Measurements from ENCODE around the gene KMO. TPM values are rescaled to one million over a fixed set of nuclear protein-coding genes. Genes with fewer than 3 reads are reported as not detected.
A peak's percentile ranks its signal among the peaks of the same experiment; 100 is the strongest.

KMO gene
- total RNA-seq, 1 experiment from 2014 or later = 0.29 TPM

- no peaks in the 10 kb centered on the region for H3F3A ChIP-seq (ENCODE audit: low read length, unreplicated experiment)
- no peak overlapping the region for H3K4me3 ChIP-seq (ENCODE audit: low read length)
- intact Hi-C loops (cut with micrococcal nuclease) = no loop called here
- ChIA-PET CTCF (no interaction called here), POLR2A (ENCODE audit: unreplicated experiment) (no interaction called here)
- H3K36me3 ChIP-seq (ENCODE audit: low read depth, low read length) = no peaks in the 10 kb centered on the region
- BruUV-seq (replicated peaks) = no TSS peak
- H3K27ac ChIP-seq (ENCODE audit: low read length) = no peak overlapping the region
- ATAC-seq (no peak), DNase-seq (no peak)
- H3K9me2 ChIP-seq (replicated peaks; ENCODE audit: low read length) = no peaks in the 10 kb centered on the region
- TF ChIP-seq CTCF (conservative IDR thresholded peaks at IDR 0.05; ENCODE audit: low read depth, low read length) (no peak), EZH2phosphoT487 (IDR thresholded peaks at IDR 0.05; ENCODE audit: borderline replicate concordance, low read length) (no peak), EZH2 (IDR thresholded peaks at IDR 0.05; ENCODE audit: low read length, unreplicated experiment) (no peak)
- no peak overlapping the region for H2AFZ ChIP-seq (ENCODE audit: low read length)
- no peaks in the 10 kb centered on the region for H3K79me2 ChIP-seq (ENCODE audit: low read length)
- H4K20me1 ChIP-seq (ENCODE audit: low read length) = no peaks in the 10 kb centered on the region
- H3K4me2 ChIP-seq (ENCODE audit: low read length) = no peak overlapping the region
- peaks cover 27% of the 10 kb centered on the region for H3K4me1 ChIP-seq (ENCODE audit: insufficient read depth, low read length)
- no peaks in the 10 kb centered on the region for H3K9me3 ChIP-seq (ENCODE audit: low read length)
- H3K27me3 ChIP-seq (ENCODE audit: low read length) = no peaks in the 10 kb centered on the region
- H3K9ac ChIP-seq (ENCODE audit: low read length) = no peak overlapping the region
Measured at GRCh38 chr1:241622669-241623068, 90.5 kb downstream of the KMO start.

GRCh38 chr1:241624935-241625334 lies 92.8 kb downstream of the KMO start:
- no peaks in the 10 kb centered on the region for H4K20me1 ChIP-seq (ENCODE audit: low read length)
- peak overlapping the region; percentile 10 for H3K27ac ChIP-seq (ENCODE audit: low read length)
- TF ChIP-seq EZH2phosphoT487 (IDR thresholded peaks at IDR 0.05; ENCODE audit: borderline replicate concordance, low read length) (no peak), CTCF (conservative IDR thresholded peaks at IDR 0.05; ENCODE audit: low read depth, low read length) (no peak), EZH2 (IDR thresholded peaks at IDR 0.05; ENCODE audit: low read length, unreplicated experiment) (no peak)
- no peak overlapping the region for H3K4me3 ChIP-seq (ENCODE audit: low read length)
- H3K27me3 ChIP-seq (ENCODE audit: low read length) = no peaks in the 10 kb centered on the region
- ATAC-seq (peak; percentile 79), DNase-seq (peak; percentile 70)
- intact Hi-C loops (cut with micrococcal nuclease) = loop anchor here (5.0 kb wide), 4 partner anchors 137 to 738 kb away; no protein-coding TSS in a partner anchor
- H3K79me2 ChIP-seq (ENCODE audit: low read length) = 0 out of 2 replicates have a peak, but pooled peaks cover 5% of the 10 kb centered on the region
- no peaks in the 10 kb centered on the region for H3F3A ChIP-seq (ENCODE audit: low read length, unreplicated experiment)
- no TSS peak for BruUV-seq (replicated peaks)
- no peaks in the 10 kb centered on the region for H3K9me3 ChIP-seq (ENCODE audit: low read length)
- H3K9me2 ChIP-seq (replicated peaks; ENCODE audit: low read length) = no peaks in the 10 kb centered on the region
- no peak overlapping the region for H3K9ac ChIP-seq (ENCODE audit: low read length)
- ChIA-PET POLR2A (ENCODE audit: unreplicated experiment) (no interaction called here), CTCF (interaction anchor here (1.1 kb wide), 1 partner anchor 20 kb away, joined by 3 read pairs; no protein-coding TSS in a partner anchor)
- H3K4me2 ChIP-seq (ENCODE audit: low read length) = peak overlapping the region; percentile 18; the same call in 1 of the 2 replicates
- H3K4me1 ChIP-seq (ENCODE audit: insufficient read depth, low read length) = peaks cover 33% of the 10 kb centered on the region
- H2AFZ ChIP-seq (ENCODE audit: low read length) = no peak overlapping the region
- no peaks in the 10 kb centered on the region for H3K36me3 ChIP-seq (ENCODE audit: low read depth, low read length)
